Endothelial cell of umbilical vein (primary cell): ENCODE data around the gene REEP3. TPM values are rescaled to one million over a fixed set of nuclear protein-coding genes. Genes with fewer than 3 reads are reported as not detected.

Source experiments
- BruUV-seq: library from RNA; stranded (reverse); fragments of 400-500 nt; replicated peaks from 2 replicates; lab custom pipeline; 2021; lab: Mats Ljungman, UMichigan
- CTCF ChIA-PET: fragments of 300-600, 350-600 bp; sonication (Branson Sonifier 250); formaldehyde crosslinking; loops from one replicate; lab custom pipeline; 2021; ENCODE audit warnings: antibody characterized with exemption, inconsistent platforms; lab: Charles Lee
- POLR2A ChIA-PET: fragments of 300-600, 350-600 bp; sonication (Branson Sonifier 250); formaldehyde crosslinking; loops from one replicate; lab custom pipeline; 2021; ENCODE audit warnings: antibody characterized with exemption, inconsistent platforms; lab: Charles Lee
- DNase-seq: peaks from one replicate; pipeline ENCODE4 v3.0.0-alpha.2; 2011; ENCODE audit warnings: low read depth, low spot score
- FAIRE-seq: peaks from 2 replicates; lab custom pipeline; 2011; peaks lifted over from hg19 to GRCh38; lab: Jason Lieb, UNC
- H2AFZ ChIP-seq: 2 replicates; pipeline ENCODE4 v1.6.0; 2012; ENCODE audit warnings: low read depth, low read length, control low read depth, inconsistent platforms
- H3K27ac ChIP-seq: 2 replicates; pipeline ENCODE4 v1.5.1; 2011; ENCODE audit warnings: low read depth, mild to moderate bottlenecking, control low read depth, low read length, moderate library complexity; ENCODE audit not compliant: insufficient read depth
- H3K27me3 ChIP-seq, 2 experiments: 2 replicates each; pipeline versions ENCODE4 v1.6.0 to v1.6.1; 2011; ENCODE audit warnings: low read length in 2 of 2, mixed read lengths in 1 of 2; ENCODE audit not compliant: control insufficient read depth in 2 of 2, insufficient read depth in 2 of 2
- H3K36me3 ChIP-seq, 2 experiments: 2 replicates in 1 of 2; 3 replicates in 1 of 2; pipeline ENCODE4 v1.5.1; 2011; ENCODE audit warnings: low read length in 2 of 2, mild to moderate bottlenecking in 1 of 2, moderate library complexity in 1 of 2; ENCODE audit not compliant: control insufficient read depth in 2 of 2, insufficient read depth in 2 of 2; ENCODE audit errors: extremely low read depth in 1 of 2
- H3K4me1 ChIP-seq: 3 replicates; pipeline ENCODE4 v1.5.1; 2011; ENCODE audit warnings: mild to moderate bottlenecking, low read length; ENCODE audit not compliant: control insufficient read depth, insufficient read depth; ENCODE audit errors: extremely low read depth
- H3K4me2 ChIP-seq: 2 replicates; pipeline ENCODE4 v1.6.1; 2011; ENCODE audit warnings: low read length, control low read depth, mixed read lengths; ENCODE audit not compliant: insufficient read depth
- H3K4me3 ChIP-seq, 3 experiments: fragments of 200-600 bp in 1 of 3; sonication (generic), shearing (Covaris generic) in 1 of 3; replicated peaks in 1 of 3; 2 replicates each; pipeline ENCODE4 v1.5.1; 2011 to 2016; ENCODE audit warnings: control low read depth in 3 of 3, low read length in 3 of 3, mild to moderate bottlenecking in 2 of 3, inconsistent platforms in 1 of 3, low read depth in 1 of 3, moderate library complexity in 1 of 3; ENCODE audit not compliant: insufficient read depth in 1 of 3
- H3K79me2 ChIP-seq: 2 replicates; pipeline ENCODE4 v1.6.0; 2012; ENCODE audit warnings: low read length, inconsistent platforms; ENCODE audit not compliant: control insufficient read depth, insufficient read depth
- H3K9ac ChIP-seq: replicated peaks from 2 replicates; pipeline ENCODE3; 2011; ENCODE audit warnings: low read length, control low read depth; ENCODE audit not compliant: insufficient read depth; ENCODE audit errors: extremely low read depth
- H3K9me1 ChIP-seq: replicated peaks from 3 replicates; pipeline ENCODE4 v1.6.0; 2011; ENCODE audit warnings: mild to moderate bottlenecking, low read length; ENCODE audit not compliant: control insufficient read depth, insufficient read depth; ENCODE audit errors: extremely low read depth
- H3K9me3 ChIP-seq: replicated peaks from 2 replicates; pipeline ENCODE4 v1.5.1; 2012; ENCODE audit warnings: low read length, inconsistent platforms; ENCODE audit not compliant: control insufficient read depth, insufficient read depth
- H4K20me1 ChIP-seq: replicated peaks from 2 replicates; pipeline ENCODE3; 2011; ENCODE audit warnings: mild to moderate bottlenecking, low read length; ENCODE audit not compliant: control insufficient read depth, insufficient read depth; ENCODE audit errors: extremely low read depth
- EZH2 ChIP-seq: IDR thresholded peaks from 2 replicates; pipeline ENCODE4 v1.6.1; 2012; ENCODE audit warnings: borderline replicate concordance, low read depth, mild to moderate bottlenecking, moderate library complexity, low read length, inconsistent platforms; ENCODE audit not compliant: severe bottlenecking
- FOS ChIP-seq: IDR thresholded peaks from 2 replicates; pipeline ENCODE4 v1.6.1; 2011; ENCODE audit warnings: mild to moderate bottlenecking, low read length, moderate library complexity, borderline replicate concordance; ENCODE audit not compliant: insufficient read depth
- GATA2 ChIP-seq: IDR thresholded peaks from 2 replicates; pipeline ENCODE4 v1.7.0; 2011; ENCODE audit warnings: low read depth, mild to moderate bottlenecking, moderate library complexity, mixed read lengths, low read length; ENCODE audit not compliant: insufficient read length, insufficient read depth
- JUN ChIP-seq: IDR thresholded peaks from 2 replicates; pipeline ENCODE4 v1.6.1; 2011; ENCODE audit warnings: borderline replicate concordance, low read depth; ENCODE audit not compliant: insufficient read length, insufficient read depth
- MYC ChIP-seq: IDR thresholded peaks from one replicate; pipeline ENCODE4 v1.6.1; 2011; ENCODE audit warnings: mild to moderate bottlenecking, low read depth, low read length
- POLR2A ChIP-seq: IDR thresholded peaks from 2 replicates; pipeline ENCODE4 v1.6.1; 2012; ENCODE audit warnings: low read depth, mild to moderate bottlenecking, control low read depth, low read length
- POLR2AphosphoS5 ChIP-seq: IDR thresholded peaks from 2 replicates; pipeline ENCODE4 v1.6.1; 2012; ENCODE audit warnings: low read depth, mild to moderate bottlenecking, control low read depth, low read length, moderate library complexity; ENCODE audit not compliant: insufficient read depth
- dilution Hi-C: fragments of 300-500 bp; cut with MboI; formaldehyde crosslinking; loops from one replicate; pipeline ENCODE4 v1.15.0; 2019; ENCODE audit warnings: low sequenced_read_pairs; ENCODE audit not compliant: extremely low pct_ligation_motif_present
- intact Hi-C: fragments of 100-400 bp; cut with micrococcal nuclease; formaldehyde crosslinking; loops from one replicate; pipeline ENCODE4 v1.10.0; 2022
- polyA plus RNA-seq, 4 experiments: library from polyadenylated mRNA; depleted of rRNA in 3 of 4; stranded (reverse) in 3 of 4; unstranded in 1 of 4; fragments of >200 nt; gene quantifications; 2 replicates each; pipeline versions ENCODE4 v1.2.1 to v1.2.3, GENCODE V29; 2011 to 2012; ENCODE audit warnings: missing spikeins in 1 of 4
- total RNA-seq: library from RNA; stranded (reverse); gene quantifications from 2 replicates; pipeline ENCODE4 v1.2.3, GENCODE V29; 2021
- TF ChIP-seq, protein P1 (sequence below), 2 donors: IDR thresholded peaks; 1 replicate in 1 of 2; 2 replicates in 1 of 2; pipeline ENCODE4 v1.5.1; 2011; ENCODE audit warnings: low read length in 2 of 2, mild to moderate bottlenecking in 2 of 2, moderate library complexity in 2 of 2, control low read depth in 1 of 2, inconsistent platforms in 1 of 2, low read depth in 1 of 2; ENCODE audit not compliant: insufficient read depth in 1 of 2; ENCODE audit errors: extremely low read depth in 1 of 2
- TF ChIP-seq, protein P2 (sequence below): IDR thresholded peaks from 2 replicates; pipeline ENCODE4 v1.6.1; 2011; ENCODE audit not compliant: insufficient read depth, insufficient read length

The REEP3 gene
- total and polyA plus RNA-seq, 2 donors (not counting 3 experiments of a cell fraction or from before 2014, with no cell fraction given) = 12.3 to 48.3 TPM

DNA sequence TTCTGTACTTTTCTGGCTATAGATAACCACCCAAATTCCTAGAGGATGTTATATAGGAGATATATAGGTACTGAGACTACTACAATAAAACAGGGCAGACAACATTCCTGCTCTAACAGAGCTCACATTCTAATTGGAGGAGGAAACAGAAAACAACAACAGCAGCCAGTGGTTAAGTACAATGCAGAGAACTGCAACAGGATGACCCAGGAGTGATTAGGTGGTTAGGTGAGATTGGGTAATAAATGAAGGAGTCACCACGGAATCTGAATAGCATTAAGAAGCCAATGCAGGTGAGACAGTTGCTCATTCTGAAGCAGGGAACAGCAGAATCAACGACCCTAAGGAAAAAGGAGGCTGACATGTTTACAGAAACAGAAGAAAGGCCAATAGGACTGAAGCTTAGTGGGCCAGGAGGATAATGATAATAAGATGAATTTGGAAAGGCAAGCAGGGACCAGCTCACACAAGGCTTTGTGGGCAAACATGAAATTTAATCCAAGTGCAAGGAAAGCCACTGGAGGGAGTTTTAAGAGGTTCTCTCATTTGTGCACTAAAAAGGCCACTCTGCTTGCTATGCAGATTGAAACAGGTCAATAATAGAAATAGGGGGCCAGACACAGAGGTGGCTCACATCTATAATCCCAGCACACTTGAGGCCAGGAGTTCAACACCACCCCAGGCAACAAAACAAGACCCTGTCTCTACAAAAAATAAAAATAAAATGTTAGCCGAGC lies 16.9 kb upstream of the REEP3 start:
- dilution Hi-C loops (no loop called here), intact Hi-C loops (no loop called here)
- H3K4me2 ChIP-seq = no peak overlapping the region
- H3K9me3 ChIP-seq = no peaks in the 10 kb centered on the region
- no peak overlapping the region for H3K4me3 ChIP-seq
- H3K9ac ChIP-seq = no peak overlapping the region
- DNase-seq (no peak), FAIRE-seq (no peak)
- no TSS peak for BruUV-seq
- CTCF ChIA-PET = interaction anchor here (1.5 to 1.6 kb wide), 3 partner anchors 11 to 216 kb away, joined by 4 to 5 read pairs (median 5); no protein-coding TSS in a partner anchor
- TF ChIP-seq MYC (no peak), JUN (no peak), FOS (no peak), EZH2 (no peak), GATA2 (no peak), POLR2A (no peak), POLR2AphosphoS5 (no peak)
- TF ChIP-seq, protein P1, sequence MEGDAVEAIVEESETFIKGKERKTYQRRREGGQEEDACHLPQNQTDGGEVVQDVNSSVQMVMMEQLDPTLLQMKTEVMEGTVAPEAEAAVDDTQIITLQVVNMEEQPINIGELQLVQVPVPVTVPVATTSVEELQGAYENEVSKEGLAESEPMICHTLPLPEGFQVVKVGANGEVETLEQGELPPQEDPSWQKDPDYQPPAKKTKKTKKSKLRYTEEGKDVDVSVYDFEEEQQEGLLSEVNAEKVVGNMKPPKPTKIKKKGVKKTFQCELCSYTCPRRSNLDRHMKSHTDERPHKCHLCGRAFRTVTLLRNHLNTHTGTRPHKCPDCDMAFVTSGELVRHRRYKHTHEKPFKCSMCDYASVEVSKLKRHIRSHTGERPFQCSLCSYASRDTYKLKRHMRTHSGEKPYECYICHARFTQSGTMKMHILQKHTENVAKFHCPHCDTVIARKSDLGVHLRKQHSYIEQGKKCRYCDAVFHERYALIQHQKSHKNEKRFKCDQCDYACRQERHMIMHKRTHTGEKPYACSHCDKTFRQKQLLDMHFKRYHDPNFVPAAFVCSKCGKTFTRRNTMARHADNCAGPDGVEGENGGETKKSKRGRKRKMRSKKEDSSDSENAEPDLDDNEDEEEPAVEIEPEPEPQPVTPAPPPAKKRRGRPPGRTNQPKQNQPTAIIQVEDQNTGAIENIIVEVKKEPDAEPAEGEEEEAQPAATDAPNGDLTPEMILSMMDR (IDR thresholded peaks at IDR 0.05; ENCODE audit: extremely low read depth in 1 of 2, insufficient read depth in 1 of 2, low read depth in 1 of 2, low read length in 2 of 2) = no peak
- TF ChIP-seq, protein P2, sequence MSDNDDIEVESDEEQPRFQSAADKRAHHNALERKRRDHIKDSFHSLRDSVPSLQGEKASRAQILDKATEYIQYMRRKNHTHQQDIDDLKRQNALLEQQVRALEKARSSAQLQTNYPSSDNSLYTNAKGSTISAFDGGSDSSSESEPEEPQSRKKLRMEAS = no peak
- H4K20me1 ChIP-seq = peaks cover 2% of the 10 kb centered on the region
- no peaks in the 10 kb centered on the region for H3K4me1 ChIP-seq
- no peaks in the 10 kb centered on the region for H3K27me3 ChIP-seq
- H3K9me1 ChIP-seq = no peaks in the 10 kb centered on the region
- no peak overlapping the region for H2AFZ ChIP-seq
- peaks cover 57% of the 10 kb centered on the region for H3K79me2 ChIP-seq
- H3K36me3 ChIP-seq = no peaks in the 10 kb centered on the region
- POLR2A ChIA-PET = no interaction called here
- no peak overlapping the region for H3K27ac ChIP-seq
